ENCODE measurements around the gene GABRR1.

Gene GABRR1

DNA sequence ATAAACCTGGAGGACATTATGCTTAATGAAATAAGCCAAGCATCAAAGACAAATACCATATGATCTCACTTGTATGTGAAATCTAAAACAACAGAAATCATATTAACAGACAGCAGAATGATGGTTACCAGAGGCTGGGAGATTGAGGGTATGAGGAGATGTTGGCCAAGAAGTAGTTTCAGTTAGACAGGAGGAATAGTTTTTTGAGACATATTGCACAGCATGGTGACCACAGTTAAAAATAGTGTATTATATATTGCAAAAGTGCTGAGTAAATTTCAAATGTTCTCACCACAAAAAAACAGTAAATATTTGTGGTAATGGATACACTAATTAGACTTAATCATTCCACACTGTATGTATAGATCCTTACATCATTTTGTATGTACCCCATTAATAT, 1.8 kb downstream of the GABRR1 start:
- DNase-seq (ENCODE audit: low read depth), result no peak

DNA sequence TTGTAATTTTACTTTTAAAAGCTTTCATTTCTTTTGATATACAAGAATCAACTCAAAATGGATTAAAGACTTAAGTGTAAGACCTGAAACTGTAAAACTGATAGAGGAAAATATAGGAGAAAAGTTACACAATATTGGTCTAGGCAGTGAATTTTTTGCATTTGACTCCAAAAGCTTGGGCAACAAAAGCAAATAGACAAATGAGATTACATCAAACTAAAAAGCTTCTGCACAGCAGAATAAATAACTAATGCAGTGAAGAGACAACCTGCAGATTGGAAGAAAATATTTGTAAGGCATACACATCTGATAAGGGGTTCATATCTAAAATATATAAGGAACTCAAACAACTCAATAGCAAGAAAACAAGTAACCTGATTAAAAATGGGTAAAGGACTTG, 3.0 kb downstream of the GABRR1 start:
- DNase-seq (ENCODE audit: low read depth), result no peak

- no peak for DNase-seq (ENCODE audit: low read depth)
Observed at GRCh38 chr6:89212472-89212871, 4.7 kb downstream of the GABRR1 start.

DNA sequence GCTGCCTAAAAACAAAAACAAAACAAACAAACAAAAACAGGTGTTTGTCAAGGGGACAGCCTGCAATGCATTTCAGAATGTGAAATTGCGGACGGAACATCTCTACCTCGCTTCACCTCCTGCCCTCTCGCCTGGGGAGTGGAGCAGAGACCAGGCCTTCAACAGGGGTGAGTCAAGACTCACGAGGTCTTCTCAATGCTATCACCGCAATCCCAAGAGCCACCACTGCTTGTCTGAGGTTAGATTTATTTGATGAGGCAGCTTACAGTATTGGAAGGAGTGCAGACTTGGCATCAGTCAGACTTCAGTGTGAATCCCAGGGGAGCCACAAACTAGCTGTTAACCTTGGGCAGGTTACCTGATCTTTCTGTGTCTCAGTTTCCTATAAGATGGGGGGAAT, 7.7 kb downstream of the GABRR1 start:
- no peak for DNase-seq (ENCODE audit: low read depth)

DNA sequence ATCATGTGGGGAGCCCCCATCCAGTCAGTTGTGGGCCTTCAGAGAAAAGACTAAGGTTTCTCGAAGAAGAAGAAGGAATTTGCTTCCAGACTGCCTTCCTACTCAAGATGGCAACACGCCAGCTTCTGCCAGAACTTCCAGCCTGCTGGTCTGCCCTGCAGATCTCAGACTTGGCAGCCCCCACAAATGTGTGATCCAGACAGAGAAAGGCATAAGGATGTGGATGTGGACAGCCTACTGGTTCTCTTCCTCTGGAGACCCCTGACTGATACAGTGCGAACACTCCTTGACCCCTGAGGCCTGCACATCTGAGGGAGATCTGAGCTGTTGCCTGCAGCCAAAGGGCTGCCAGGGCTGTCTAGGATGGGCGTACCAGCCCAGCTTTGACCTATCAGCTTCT, 8.6 kb downstream of the GABRR1 start:
- no peak for DNase-seq (ENCODE audit: low read depth)

GRCh38 chr6:89205819-89206218, 11.3 kb downstream of the GABRR1 start:
- DNase-seq (ENCODE audit: low read depth), result no peak

DNA sequence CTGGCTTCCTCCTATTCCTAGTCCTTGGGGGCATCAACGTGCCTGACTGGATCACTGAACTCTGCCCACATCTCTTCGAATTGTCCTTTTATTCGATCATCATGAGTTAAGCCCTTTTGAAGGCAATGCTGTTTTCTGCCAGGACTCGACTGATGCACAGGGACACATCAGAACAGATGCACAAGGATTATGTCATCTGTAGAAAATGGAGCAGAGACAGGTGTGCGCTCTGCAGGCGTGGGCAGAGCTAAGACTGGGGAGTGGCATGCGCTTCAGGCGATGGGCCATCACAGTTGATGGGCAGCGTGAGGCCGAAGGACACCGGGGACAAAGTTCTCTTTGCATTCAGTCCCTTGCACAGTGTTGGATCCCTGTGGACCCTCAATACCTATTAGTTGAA, 13.1 kb downstream of the GABRR1 start:
- DNase-seq (ENCODE audit: low read depth), result no peak

DNA sequence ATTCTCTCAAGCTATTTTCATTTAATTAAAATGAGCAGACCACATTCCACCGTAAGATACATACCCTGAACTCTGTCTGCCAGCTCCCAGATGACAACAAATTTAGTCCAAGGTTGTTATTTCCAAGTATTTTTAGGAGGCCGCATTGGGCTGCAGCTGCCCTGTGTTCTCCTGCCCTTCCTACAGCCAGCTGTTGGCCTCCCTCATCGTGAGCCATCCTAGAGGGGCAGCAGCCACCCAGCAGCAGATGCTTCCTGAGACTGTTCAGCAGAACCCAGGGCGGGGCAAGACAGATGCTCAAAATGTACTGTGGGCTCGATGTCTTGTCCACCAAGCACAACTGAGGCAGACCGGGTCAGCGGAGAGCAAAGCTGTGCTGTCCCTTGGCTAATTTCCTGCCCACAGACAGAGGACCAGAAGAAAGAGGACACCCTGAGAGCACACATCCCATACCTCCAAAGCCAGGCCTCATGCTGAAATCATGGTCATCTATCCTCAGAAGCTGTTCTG, 16.4 kb downstream of the GABRR1 start:
- DNase-seq (ENCODE audit: low read depth), result no peak

DNA sequence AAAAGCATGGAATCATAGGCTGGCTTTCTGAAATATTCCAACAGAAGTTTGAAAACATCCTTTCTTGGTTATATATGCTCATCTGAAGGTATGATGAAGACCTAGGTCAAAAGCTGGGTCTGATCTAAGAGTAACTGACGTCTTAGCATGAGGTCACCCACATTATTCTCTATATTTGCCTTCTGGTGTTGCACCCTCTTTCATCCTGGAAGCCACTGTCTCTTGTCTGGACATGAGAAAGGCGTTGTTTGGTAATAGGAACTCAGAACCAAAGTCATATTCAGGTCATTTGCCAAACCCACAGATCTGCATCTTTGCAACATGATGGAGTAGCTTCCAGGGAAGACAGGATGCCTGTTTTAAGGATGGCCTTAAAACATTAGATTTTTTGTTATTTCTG, 17.6 kb downstream of the GABRR1 start:
- DNase-seq (ENCODE audit: low read depth), result no peak

DNA sequence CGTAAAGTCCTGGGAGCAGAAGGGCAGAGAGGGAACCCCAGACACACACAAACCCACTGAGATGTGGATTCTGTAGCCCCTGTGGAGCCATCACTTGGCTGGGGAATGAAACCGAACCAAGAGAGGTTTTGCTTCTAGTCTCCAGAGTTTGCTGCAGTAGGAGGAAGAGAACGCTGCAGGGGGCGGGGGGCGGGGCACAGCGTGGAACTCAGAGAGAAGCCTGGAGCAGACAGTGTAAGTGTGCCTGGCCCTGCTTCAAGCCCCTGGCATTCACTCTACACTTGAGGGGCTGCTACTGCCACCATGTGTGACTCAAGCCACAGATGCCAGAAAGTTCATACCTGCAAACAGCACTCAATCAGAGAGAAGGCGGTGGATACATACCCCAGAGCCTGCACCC, 18.9 kb downstream of the GABRR1 start:
- no peak for DNase-seq (ENCODE audit: low read depth)

DNA sequence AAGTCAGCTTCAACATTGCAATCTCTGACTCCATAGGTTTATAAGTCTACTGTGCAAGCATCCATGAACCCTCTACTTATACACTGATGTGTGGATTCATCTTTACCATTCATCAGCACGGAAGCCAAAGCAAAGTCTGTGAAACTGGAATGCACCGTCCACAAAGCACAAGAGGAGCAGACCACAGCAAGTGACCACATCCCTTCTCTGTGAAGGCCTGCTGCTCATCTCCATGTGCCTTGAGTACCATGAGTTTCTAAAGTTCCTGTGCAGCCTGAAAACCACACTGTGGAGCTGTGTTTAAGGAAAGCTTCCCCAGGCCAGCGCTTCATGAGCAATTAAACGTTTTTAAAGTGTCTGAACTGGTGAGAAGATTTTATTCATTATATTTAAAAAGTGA, 20.0 kb downstream of the GABRR1 start:
- DNase-seq (ENCODE audit: low read depth), result no peak

- no peak for DNase-seq (ENCODE audit: low read depth)
Observed at GRCh38 chr6:89194559-89194958, 22.6 kb downstream of the GABRR1 start.

DNA sequence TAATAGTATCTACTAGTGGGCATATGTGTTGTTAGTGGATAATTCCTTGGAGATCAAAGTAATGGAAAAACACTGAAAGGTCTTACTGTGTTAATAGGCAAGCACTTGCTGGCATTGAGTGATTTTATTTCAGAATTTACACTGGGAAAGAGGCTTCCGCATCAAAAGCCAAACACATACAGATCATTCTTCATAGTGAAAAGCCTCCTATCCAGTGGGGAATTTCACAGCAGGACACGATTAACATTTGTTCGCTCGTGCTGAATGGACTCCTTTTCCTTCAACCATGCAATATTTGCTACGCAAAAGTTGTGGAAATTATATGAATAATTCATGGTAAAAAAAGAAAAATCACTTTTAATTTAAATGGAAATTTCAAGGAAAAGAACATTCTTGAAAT, 26.4 kb downstream of the GABRR1 start:
- DNase-seq (ENCODE audit: low read depth), result no peak

DNA sequence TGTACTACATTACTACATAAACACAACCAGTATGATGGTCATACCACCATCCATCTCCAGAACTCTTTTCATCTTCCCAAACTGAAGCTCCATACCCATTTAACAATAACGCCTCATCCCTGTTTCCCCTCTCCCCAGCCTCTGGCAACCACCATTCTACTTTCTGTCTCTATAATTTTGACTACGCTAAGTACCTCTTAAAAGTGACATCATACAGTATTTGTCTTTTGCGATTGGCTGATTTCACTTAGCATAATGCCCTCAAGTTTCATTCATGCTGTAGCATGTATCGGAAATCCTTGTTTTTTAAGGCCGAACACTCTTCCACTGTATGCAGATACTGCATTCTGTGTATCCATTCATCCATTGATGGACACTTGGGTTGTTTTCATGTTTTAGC, 29.7 kb downstream of the GABRR1 start:
- no peak for DNase-seq (ENCODE audit: low read depth)

DNA sequence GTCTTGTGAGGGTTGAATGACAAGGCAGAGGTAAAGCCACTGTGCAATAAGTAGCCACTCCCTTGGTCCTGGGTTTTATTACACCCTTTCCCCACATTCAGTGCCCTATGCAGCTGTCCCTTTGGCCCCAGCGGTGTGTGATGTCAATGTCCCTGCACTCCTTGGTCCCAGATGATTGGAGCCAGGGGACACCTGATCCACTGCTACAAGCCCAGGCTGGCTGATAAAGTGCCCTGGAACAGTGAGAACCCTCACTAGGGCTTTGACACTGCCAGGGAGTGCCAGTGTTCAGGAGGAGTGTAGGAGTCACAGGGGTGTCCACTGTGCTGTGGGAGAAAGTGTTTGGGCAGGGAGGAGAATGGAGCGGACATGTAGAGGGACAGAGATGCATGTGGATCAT, 30.4 kb downstream of the GABRR1 start:
- no peak for DNase-seq (ENCODE audit: low read depth)

DNA sequence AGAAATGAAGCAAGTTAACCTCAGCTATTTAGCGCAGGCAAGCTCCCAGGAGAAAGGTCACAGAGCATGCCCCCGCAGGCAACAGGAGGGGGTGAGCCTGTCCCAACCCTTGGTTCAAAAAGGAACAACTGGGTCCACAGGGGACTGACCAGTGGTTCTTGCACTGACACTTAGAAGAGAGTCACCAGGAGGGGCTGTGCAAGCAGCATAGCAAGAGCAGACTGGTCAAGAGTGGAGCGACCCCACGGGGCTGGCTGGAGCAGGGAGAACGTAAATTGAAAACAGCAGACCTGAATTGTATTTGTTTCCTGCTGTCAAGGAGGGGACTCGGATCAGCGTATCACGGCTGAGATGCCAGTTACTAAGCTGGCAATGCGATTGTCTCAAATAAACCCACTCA, 32.8 kb downstream of the GABRR1 start:
- DNase-seq (ENCODE audit: low read depth), result no peak

- DNase-seq (ENCODE audit: low read depth), result no peak
Observed at GRCh38 chr6:89183294-89183693, 33.9 kb downstream of the GABRR1 start.

DNA sequence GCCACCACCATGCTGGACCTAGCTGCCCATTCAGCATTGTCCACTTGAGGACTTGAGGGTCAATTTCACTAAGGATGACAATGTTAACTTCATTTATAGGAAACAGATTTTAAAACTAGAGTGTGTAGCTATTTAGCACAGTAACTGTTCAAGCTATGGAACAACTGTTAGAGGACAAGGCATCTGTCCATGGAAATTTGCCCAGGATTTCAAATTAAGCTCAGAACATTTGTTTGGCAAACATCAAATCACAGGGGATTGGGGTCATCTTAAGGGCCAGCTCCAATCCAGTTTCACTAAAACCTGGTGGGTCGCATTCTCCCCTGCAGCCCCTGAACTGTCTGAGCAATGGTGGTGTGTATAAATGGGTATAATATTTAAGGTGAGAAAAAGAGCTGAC, 36.2 kb downstream of the GABRR1 start:
- DNase-seq (ENCODE audit: low read depth), result no peak

- no peak for DNase-seq (ENCODE audit: low read depth)
Observed at GRCh38 chr6:89180112-89180511, 37.0 kb downstream of the GABRR1 start.

- no peak for DNase-seq (ENCODE audit: low read depth)
Observed at GRCh38 chr6:89173634-89174033, 43.5 kb downstream of the GABRR1 start.

- no peak for DNase-seq (ENCODE audit: low read depth)
Observed at GRCh38 chr6:89172131-89172530, 45.0 kb downstream of the GABRR1 start.

DNA sequence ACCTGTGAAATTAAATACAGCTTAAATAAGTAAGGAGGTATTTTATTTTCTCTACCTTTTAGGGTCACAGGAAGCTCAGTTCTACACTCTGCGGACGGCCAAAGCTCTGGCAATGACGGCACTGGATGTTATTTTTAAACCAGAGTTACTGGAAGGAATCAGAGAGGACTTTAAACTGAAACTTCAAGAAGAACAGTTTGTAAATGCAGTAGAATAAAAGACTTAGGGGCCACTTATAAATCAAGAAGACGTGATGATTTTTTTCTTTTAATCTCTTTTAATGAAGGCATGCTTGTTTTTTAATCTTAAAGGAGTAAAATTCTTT, 55.1 kb downstream of the GABRR1 start:
- DNase-seq (ENCODE audit: low read depth), result no peak

GRCh38 chr6:89161326-89162046, 55.7 kb downstream of the GABRR1 start:
- DNase-seq (ENCODE audit: low read depth), result no peak

GRCh38 chr6:89160331-89161092, 56.6 kb downstream of the GABRR1 start:
- no peak for DNase-seq (ENCODE audit: low read depth)
